SK-N-SH (cell line): ENCODE data around the gene GMPR. TPM values are rescaled to one million over a fixed set of nuclear protein-coding genes. Genes with fewer than 3 reads are reported as not detected.

Source experiments
- CTCF ChIA-PET: fragments of 300-600, 350-600 bp; formaldehyde crosslinking; extraction: SDS; loops from one replicate; lab custom pipeline; 2021; lab: Yijun Ruan, JAX
- POLR2A ChIA-PET: fragments of 350-600 bp; sonication (Branson Sonifier 250); formaldehyde crosslinking; extraction: SDS; loops from one replicate; lab custom pipeline; 2020; ENCODE audit warnings: antibody characterized with exemption, inconsistent platforms; lab: Yijun Ruan, JAX
- DNase-seq: peaks from one replicate; pipeline ENCODE4 v3.0.0; 2012
- H2AFZ ChIP-seq: fragments of 200-600 bp; sonication (generic); 2 replicates; pipeline ENCODE4 v1.8.1; 2016; ENCODE audit warnings: antibody characterized with exemption, mild to moderate bottlenecking, low read depth
- H3F3A ChIP-seq: fragments of 200-600 bp; sonication (generic); replicated peaks from 2 replicates; pipeline ENCODE3; 2016; ENCODE audit warnings: antibody characterized with exemption, mild to moderate bottlenecking; ENCODE audit not compliant: insufficient read depth
- H3K27ac ChIP-seq, 2 experiments: fragments of 200-500 bp in 1 of 2; fragments of 200-600 bp in 1 of 2; sonication (Bioruptor generic) in 1 of 2; sonication (generic), shearing (Covaris generic) in 1 of 2; 2 replicates each; pipeline versions ENCODE4 v1.5.1 to v1.6.1; 2014 to 2016; ENCODE audit warnings: low read depth in 2 of 2, inconsistent platforms in 1 of 2, low read length in 1 of 2, mild to moderate bottlenecking in 1 of 2, mixed read lengths in 1 of 2
- H3K27me3 ChIP-seq: fragments of 200-600 bp; sonication (generic), shearing (Covaris generic); 2 replicates; pipeline ENCODE4 v1.6.1; 2016; ENCODE audit warnings: mixed run types; ENCODE audit not compliant: insufficient read depth
- H3K36me3 ChIP-seq, 2 experiments: fragments of 200-500 bp in 1 of 2; fragments of 200-600 bp in 1 of 2; sonication (Bioruptor generic) in 1 of 2; sonication (generic) in 1 of 2; replicated peaks in 1 of 2; 2 replicates each; pipeline versions ENCODE3 to v1.5.1; 2014 to 2016; ENCODE audit warnings: low read length in 1 of 2, mild to moderate bottlenecking in 1 of 2; ENCODE audit not compliant: insufficient read depth in 2 of 2, control insufficient read depth in 1 of 2
- H3K4me1 ChIP-seq, 2 experiments: fragments of 200-500 bp in 1 of 2; fragments of 200-600 bp in 1 of 2; sonication (Bioruptor generic) in 1 of 2; sonication (generic), shearing (Covaris generic) in 1 of 2; 2 replicates each; pipeline versions ENCODE4 v1.5.1 to v1.6.1; 2014 to 2016; ENCODE audit warnings: low read depth in 1 of 2, low read length in 1 of 2, mixed run types in 1 of 2; ENCODE audit not compliant: insufficient read depth in 2 of 2, control insufficient read depth in 1 of 2
- H3K4me2 ChIP-seq: fragments of 200-600 bp; sonication (generic), shearing (Covaris generic); 2 replicates; pipeline ENCODE4 v1.6.1; 2017; ENCODE audit warnings: mixed run types
- H3K4me3 ChIP-seq, 2 experiments: fragments of 200-500 bp in 1 of 2; fragments of 200-600 bp in 1 of 2; sonication (Bioruptor generic) in 1 of 2; sonication (generic), shearing (Covaris generic) in 1 of 2; 2 replicates each; pipeline versions ENCODE4 v1.5.1 to v1.8.1; 2014 to 2016; ENCODE audit warnings: low read depth in 2 of 2, inconsistent platforms in 1 of 2, low read length in 1 of 2, mild to moderate bottlenecking in 1 of 2, mixed read lengths in 1 of 2, moderate library complexity in 1 of 2
- H3K79me2 ChIP-seq: fragments of 200-600 bp; sonication (generic); 2 replicates; pipeline ENCODE4 v1.8.1; 2017; ENCODE audit warnings: mild to moderate bottlenecking; ENCODE audit not compliant: insufficient read depth
- H3K9ac ChIP-seq: fragments of 200-600 bp; sonication (generic); 2 replicates; pipeline ENCODE4 v1.6.1; 2017; ENCODE audit warnings: mixed run types
- H3K9me2 ChIP-seq: fragments of 200-600 bp; sonication (generic); 2 replicates; pipeline ENCODE4 v1.6.1; 2017; ENCODE audit warnings: mixed run types
- H3K9me3 ChIP-seq: fragments of 200-600 bp; sonication (generic); 2 replicates; pipeline ENCODE4 v1.6.1; 2017; ENCODE audit warnings: mixed run types, mild to moderate bottlenecking, moderate library complexity
- H4K20me1 ChIP-seq: fragments of 200-600 bp; sonication (generic); 2 replicates; pipeline ENCODE4 v1.6.1; 2017; ENCODE audit warnings: mild to moderate bottlenecking, mixed run types; ENCODE audit not compliant: insufficient read depth
- FOSL2 ChIP-seq: IDR thresholded peaks from 2 replicates; pipeline ENCODE4 v1.4.0; 2012; ENCODE audit warnings: low read depth, mild to moderate bottlenecking, moderate library complexity, borderline replicate concordance
- FOXJ3 ChIP-seq: sonication (generic); formaldehyde crosslinking; IDR thresholded peaks from 2 replicates; pipeline ENCODE4 v1.5.1; 2020; ENCODE audit warnings: mild to moderate bottlenecking, missing genetic modification reagents
- FOXM1 ChIP-seq: IDR thresholded peaks from 2 replicates; pipeline ENCODE4 v1.4.0; 2012; ENCODE audit warnings: low read depth, mild to moderate bottlenecking
- JUND ChIP-seq: IDR thresholded peaks from 2 replicates; pipeline ENCODE4 v1.4.0; 2012
- MEF2A ChIP-seq: IDR thresholded peaks from 2 replicates; pipeline ENCODE4 v1.4.0; 2012; ENCODE audit warnings: low read depth, borderline replicate concordance
- NFIC ChIP-seq: IDR thresholded peaks from 2 replicates; pipeline ENCODE4 v1.4.0; 2012; ENCODE audit warnings: borderline replicate concordance
- PBX3 ChIP-seq: IDR thresholded peaks from 2 replicates; pipeline ENCODE4; 2012
- POLR2AphosphoS5 ChIP-seq: IDR thresholded peaks from 2 replicates; pipeline ENCODE4 v1.6.1; 2012; ENCODE audit warnings: low read depth, low read length
- REST ChIP-seq: IDR thresholded peaks from 2 replicates; pipeline ENCODE4 v1.6.1; 2012; ENCODE audit warnings: mild to moderate bottlenecking, low read depth, low read length, moderate library complexity
- SIN3A ChIP-seq: IDR thresholded peaks from 2 replicates; pipeline ENCODE4 v1.6.1; 2012; ENCODE audit warnings: low read depth, mild to moderate bottlenecking, low read length, moderate library complexity, borderline replicate concordance
- TCF12 ChIP-seq: IDR thresholded peaks from 2 replicates; pipeline ENCODE4 v1.4.0; 2012
- TEAD4 ChIP-seq: IDR thresholded peaks from 2 replicates; pipeline ENCODE4 v1.4.0; 2012; ENCODE audit warnings: mild to moderate bottlenecking, borderline replicate concordance; ENCODE audit not compliant: insufficient read depth
- ZBTB33 ChIP-seq: IDR thresholded peaks from 2 replicates; pipeline ENCODE4 v1.4.0; 2012; ENCODE audit warnings: low read depth, borderline replicate concordance
- WGBS: methylation state at CpG from one replicate; pipeline ENCODE4 v1.1.6; 2017; ENCODE audit warnings: low lambda C conversion rate; 5-methylcytosine and 5-hydroxymethylcytosine counted together
- polyA plus RNA-seq, 3 experiments: library from polyadenylated mRNA; depleted of rRNA; stranded (reverse); fragments of >200 nt; gene quantifications; 2 replicates each; pipeline ENCODE4 v1.2.3, GENCODE V29; 2012

Gene GMPR
- polyA plus RNA-seq, 1 of the 3 experiments (the other 2 are of a cell fraction): 21.0 TPM

GRCh38 chr6:16319813-16320532 lies 81.6 kb downstream of the GMPR start:
- POLR2A ChIA-PET: no interaction called here
- peak overlapping the region; percentile 4 to 58; a peak in 3 of 4 replicates for H3K4me3 ChIP-seq
- TF ChIP-seq PBX3 (peak; percentile 49), MEF2A (peak; percentile 100), TEAD4 (no peak), FOSL2 (peak; percentile 91), FOXM1 (no peak), NFIC (peak; percentile 80), POLR2AphosphoS5 (peak; percentile 39; the same call in 1 of the 2 replicates), TCF12 (peak; percentile 71; the same call in 1 of the 2 replicates), REST (no peak), SIN3A (peak; percentile 38; the same call in 1 of the 2 replicates), ZBTB33 (no peak), JUND (peak; percentile 82), FOXJ3 (CRISPR knock-in tag) (no peak)
- TF ChIP-seq, all 33 proteins: peak for 8
- Histone ChIP-seq H2AFZ (no peak overlapping the region), H3K9me2 (no peaks in the 10 kb centered on the region), H3K27ac (peak overlapping the region; percentile 56 to 94), H3F3A (peaks cover 41% of the 10 kb centered on the region), H3K9ac (peak overlapping the region; percentile 42; the same call in 1 of the 2 replicates), H3K36me3 (peaks cover 0 to 5% of the 10 kb centered on the region in 2 experiments), H4K20me1 (peaks cover 25% of the 10 kb centered on the region), H3K9me3 (no peaks in the 10 kb centered on the region), H3K79me2 (peaks cover 22% of the 10 kb centered on the region), H3K4me1 (peaks cover 13 to 57% of the 10 kb centered on the region in 2 experiments; a peak in 3 of 4 replicates), H3K4me2 (peak overlapping the region; percentile 81), H3K27me3 (no peaks in the 10 kb centered on the region)
- CTCF ChIA-PET: interaction anchor here (10.2 kb wide), 1 partner anchor 13 kb away, joined by 81 read pairs; no protein-coding TSS in a partner anchor
- DNase-seq: no peak
- 20% methylated on average over 16 of the region's 16 CpGs for WGBS
